Lung (tissue), 12 donors: ENCODE measurements around the gene SNCAIP. TPM values are rescaled to one million over a fixed set of nuclear protein-coding genes. Genes with fewer than 3 reads are reported as not detected.
A peak's percentile ranks its signal among the peaks of the same experiment; 100 is the strongest.

Experiments
- ATAC-seq: fragments of 200-7000 bp; cut with Tn5 transposase; one replicate; pipeline ENCODE4 v1.9.1; 2020; ENCODE audit warnings: moderate number of reproducible peaks; ENCODE audit not compliant: insufficient read depth, low FRiP score
- DNase-seq, 3 donors: peaks; one replicate each; pipeline ENCODE4 v3.0.0-alpha.2; 2013 to 2017
- H3K27ac ChIP-seq, 2 donors: one replicate each; pipeline ENCODE4 v1.5.1; 2013; ENCODE audit warnings: mild to moderate bottlenecking in 2 of 2, moderate library complexity in 2 of 2, control low read depth in 1 of 2, inconsistent platforms in 1 of 2, low read depth in 1 of 2, low read length in 1 of 2
- H3K27me3 ChIP-seq, 3 donors: one replicate each; pipeline ENCODE4 v1.5.1; 2013; ENCODE audit warnings: low read length in 2 of 3; ENCODE audit not compliant: control insufficient read depth in 3 of 3, insufficient read depth in 3 of 3
- H3K36me3 ChIP-seq, 4 donors: one replicate each; pipeline ENCODE4 v1.5.1; 2013; ENCODE audit warnings: low read length in 4 of 4, mild to moderate bottlenecking in 1 of 4, moderate library complexity in 1 of 4; ENCODE audit not compliant: control insufficient read depth in 4 of 4, insufficient read depth in 4 of 4
- H3K4me1 ChIP-seq, 5 donors: one replicate each; pipeline ENCODE4 v1.5.1; 2013; ENCODE audit warnings: low read length in 5 of 5, mild to moderate bottlenecking in 2 of 5, moderate library complexity in 1 of 5; ENCODE audit not compliant: control insufficient read depth in 5 of 5, insufficient read depth in 5 of 5
- H3K4me3 ChIP-seq: one replicate; pipeline ENCODE4 v1.5.1; 2013; ENCODE audit warnings: mild to moderate bottlenecking, control low read depth, moderate library complexity
- H3K9ac ChIP-seq, 2 donors: one replicate each; pipeline ENCODE4 v1.5.1; 2013; ENCODE audit warnings: low read length in 2 of 2, control low read depth in 1 of 2; ENCODE audit not compliant: insufficient read depth in 1 of 2
- H3K9me3 ChIP-seq, 4 donors: one replicate each; pipeline ENCODE4 v1.5.1; 2013; ENCODE audit warnings: low read length in 3 of 4, mild to moderate bottlenecking in 1 of 4, moderate library complexity in 1 of 4; ENCODE audit not compliant: control insufficient read depth in 4 of 4, insufficient read depth in 3 of 4
- WGBS, 2 donors: extraction: QIAGEN DNeasy Blood & Tissue Kit; methylation state at CpG; one replicate each; pipeline ENCODE4 v1.1.7; 2013; 5-methylcytosine and 5-hydroxymethylcytosine counted together
- polyA plus RNA-seq, 2 donors: library from polyadenylated mRNA; stranded (reverse); fragments of 200-250 nt; gene quantifications; one replicate each; pipeline ENCODE4 v1.2.1, GENCODE V29; 2013
- total RNA-seq, 2 donors: library from RNA; depleted of rRNA in 1 of 2; stranded (reverse); fragments of >200 nt in 1 of 2; gene quantifications; one replicate each; pipeline ENCODE4 v1.2.1, GENCODE V29; 2014 to 2021
- TF ChIP-seq, protein P1 (sequence below): IDR thresholded peaks from 2 replicates; pipeline ENCODE4 v1.5.1; 2012; ENCODE audit warnings: mild to moderate bottlenecking; ENCODE audit errors: control extremely low read depth, extremely low read depth
- donor health status: control.
- donor health status: control.
- donor health status: Bipolar disorder and iron deficiency.
- donor health status: healthy.
- donor health status: DM: yes; HTN: yes; CAD: no.

The SNCAIP gene
- total and polyA plus RNA-seq, 4 donors = 1.4 to 25.7 (median 4.7) TPM

DNA sequence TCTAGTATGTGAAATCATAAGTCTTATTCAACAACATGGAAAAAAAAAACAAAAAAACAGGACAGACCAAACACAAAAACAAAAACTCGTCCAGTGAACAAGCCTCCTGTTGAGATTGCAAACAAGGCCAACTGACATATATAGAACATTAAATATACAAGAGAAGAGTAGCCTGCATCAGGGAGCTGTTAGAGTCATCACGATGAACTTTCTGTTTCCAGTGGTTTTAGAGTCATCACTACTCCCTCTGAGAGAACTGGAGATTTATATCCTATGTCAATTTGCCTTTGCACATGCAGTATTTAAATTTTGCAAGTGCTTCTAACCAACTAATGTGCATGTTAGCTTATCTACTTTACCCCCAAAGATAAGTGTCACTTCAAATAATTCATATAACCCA lies 9.9 kb downstream of the SNCAIP start:
- WGBS, 2 donors = 59 to 80% methylated on average over 2 of the region's 2 CpGs
- no peaks in the 10 kb centered on the region for H3K27me3 ChIP-seq
- TF ChIP-seq, protein P1, sequence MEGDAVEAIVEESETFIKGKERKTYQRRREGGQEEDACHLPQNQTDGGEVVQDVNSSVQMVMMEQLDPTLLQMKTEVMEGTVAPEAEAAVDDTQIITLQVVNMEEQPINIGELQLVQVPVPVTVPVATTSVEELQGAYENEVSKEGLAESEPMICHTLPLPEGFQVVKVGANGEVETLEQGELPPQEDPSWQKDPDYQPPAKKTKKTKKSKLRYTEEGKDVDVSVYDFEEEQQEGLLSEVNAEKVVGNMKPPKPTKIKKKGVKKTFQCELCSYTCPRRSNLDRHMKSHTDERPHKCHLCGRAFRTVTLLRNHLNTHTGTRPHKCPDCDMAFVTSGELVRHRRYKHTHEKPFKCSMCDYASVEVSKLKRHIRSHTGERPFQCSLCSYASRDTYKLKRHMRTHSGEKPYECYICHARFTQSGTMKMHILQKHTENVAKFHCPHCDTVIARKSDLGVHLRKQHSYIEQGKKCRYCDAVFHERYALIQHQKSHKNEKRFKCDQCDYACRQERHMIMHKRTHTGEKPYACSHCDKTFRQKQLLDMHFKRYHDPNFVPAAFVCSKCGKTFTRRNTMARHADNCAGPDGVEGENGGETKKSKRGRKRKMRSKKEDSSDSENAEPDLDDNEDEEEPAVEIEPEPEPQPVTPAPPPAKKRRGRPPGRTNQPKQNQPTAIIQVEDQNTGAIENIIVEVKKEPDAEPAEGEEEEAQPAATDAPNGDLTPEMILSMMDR = no peak
- H3K9ac ChIP-seq = no peak overlapping the region
- DNase-seq (no peak), ATAC-seq (no peak)
- H3K27ac ChIP-seq = no peak overlapping the region
- no peaks in the 10 kb centered on the region for H3K9me3 ChIP-seq
- no peak overlapping the region for H3K4me3 ChIP-seq
- peaks cover 0 to 21% (median 4%) of the 10 kb centered on the region in 5 donors for H3K4me1 ChIP-seq
- H3K36me3 ChIP-seq = peaks cover 0 to 6% (median 0%) of the 10 kb centered on the region in 4 donors

DNA sequence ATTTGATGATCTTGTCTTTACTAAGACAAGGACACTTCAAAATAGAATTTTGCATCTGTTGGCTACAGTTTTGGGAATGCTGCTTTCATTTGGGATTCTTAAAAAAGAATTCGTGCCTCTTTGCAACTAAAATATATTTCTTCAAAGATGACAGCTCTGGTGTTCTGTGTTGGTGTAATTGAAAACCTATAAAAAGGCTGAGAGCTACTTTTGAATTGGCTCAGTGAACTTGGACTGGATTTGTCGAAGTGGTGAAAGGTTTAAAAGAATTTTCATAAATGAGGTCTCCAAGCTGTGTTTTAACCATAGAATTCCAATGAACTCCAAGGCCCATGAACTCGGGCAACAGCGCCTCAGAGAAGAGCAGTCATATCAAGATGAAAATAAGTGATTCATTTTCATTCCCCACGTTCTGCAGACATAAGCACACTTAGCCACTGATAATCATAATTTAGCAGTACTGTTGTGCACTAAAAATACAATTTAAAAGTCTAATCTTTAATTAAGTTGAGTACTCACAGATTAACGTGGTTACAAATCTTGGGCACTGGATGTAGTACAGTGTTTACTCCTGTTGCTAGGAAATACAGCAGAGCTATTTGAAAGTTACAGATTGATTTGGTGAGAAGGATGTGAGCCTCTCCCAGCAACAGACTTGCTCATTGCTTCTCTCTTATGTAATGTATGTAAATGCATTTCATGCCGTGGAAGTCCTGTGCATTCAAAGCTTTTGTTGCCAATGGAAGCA lies 10.9 kb downstream of the SNCAIP start:
- Histone ChIP-seq H3K27ac (no peak overlapping the region), H3K9me3 (no peaks in the 10 kb centered on the region), H3K4me3 (no peak overlapping the region), H3K27me3 (no peaks in the 10 kb centered on the region), H3K36me3 (peaks cover 0 to 3% (median 0%) of the 10 kb centered on the region in 4 donors), H3K9ac (no peak overlapping the region), H3K4me1 (peaks cover 0 to 21% (median 4%) of the 10 kb centered on the region in 5 donors)
- TF ChIP-seq, protein P1 = no peak
- 57 to 70% methylated on average over 7 of the region's 7 CpGs for WGBS, 2 donors
- no peak for ATAC-seq
- peak; percentile 51 to 88 (median 86) for DNase-seq

DNA sequence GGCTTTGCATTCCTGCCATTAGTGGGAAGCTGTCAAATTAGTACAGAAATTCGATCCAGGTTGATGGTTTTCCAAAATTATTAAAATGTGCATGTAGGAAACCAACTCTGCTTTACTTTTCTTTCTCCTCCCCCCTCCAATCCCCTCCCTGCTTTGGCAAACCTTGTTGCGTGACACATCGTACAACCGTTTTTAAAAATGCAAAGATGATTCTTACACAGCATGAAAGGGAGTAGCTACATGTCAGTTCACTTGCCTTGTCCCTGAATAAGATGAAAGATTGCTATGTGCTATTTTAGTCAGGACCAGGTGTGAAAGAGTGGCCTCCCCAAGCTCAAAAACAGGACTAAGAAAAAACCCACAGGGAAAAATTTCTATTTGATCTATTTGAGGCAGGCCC lies 11.7 kb downstream of the SNCAIP start:
- ATAC-seq (no peak), DNase-seq (no peak)
- Histone ChIP-seq H3K36me3 (peaks cover 0 to 3% (median 0%) of the 10 kb centered on the region in 4 donors), H3K9ac (no peak overlapping the region), H3K4me1 (peaks cover 0 to 21% (median 4%) of the 10 kb centered on the region in 5 donors), H3K27ac (no peak overlapping the region), H3K27me3 (no peaks in the 10 kb centered on the region), H3K4me3 (no peak overlapping the region), H3K9me3 (no peaks in the 10 kb centered on the region)
- 80 to 89% methylated on average over 4 of the region's 4 CpGs for WGBS, 2 donors
- TF ChIP-seq, protein P1 = no peak
